HG02852 (cell line): ENCODE data around the gene THEM4.

Experiments used
- ATAC-seq: cut with Tn5 transposase; IDR thresholded peaks from one replicate; pipeline ENCODE4 v1.9.1; 2021; ENCODE audit warnings: mild to moderate bottlenecking, moderate library complexity; ENCODE audit not compliant: unreplicated experiment

Gene THEM4

DNA sequence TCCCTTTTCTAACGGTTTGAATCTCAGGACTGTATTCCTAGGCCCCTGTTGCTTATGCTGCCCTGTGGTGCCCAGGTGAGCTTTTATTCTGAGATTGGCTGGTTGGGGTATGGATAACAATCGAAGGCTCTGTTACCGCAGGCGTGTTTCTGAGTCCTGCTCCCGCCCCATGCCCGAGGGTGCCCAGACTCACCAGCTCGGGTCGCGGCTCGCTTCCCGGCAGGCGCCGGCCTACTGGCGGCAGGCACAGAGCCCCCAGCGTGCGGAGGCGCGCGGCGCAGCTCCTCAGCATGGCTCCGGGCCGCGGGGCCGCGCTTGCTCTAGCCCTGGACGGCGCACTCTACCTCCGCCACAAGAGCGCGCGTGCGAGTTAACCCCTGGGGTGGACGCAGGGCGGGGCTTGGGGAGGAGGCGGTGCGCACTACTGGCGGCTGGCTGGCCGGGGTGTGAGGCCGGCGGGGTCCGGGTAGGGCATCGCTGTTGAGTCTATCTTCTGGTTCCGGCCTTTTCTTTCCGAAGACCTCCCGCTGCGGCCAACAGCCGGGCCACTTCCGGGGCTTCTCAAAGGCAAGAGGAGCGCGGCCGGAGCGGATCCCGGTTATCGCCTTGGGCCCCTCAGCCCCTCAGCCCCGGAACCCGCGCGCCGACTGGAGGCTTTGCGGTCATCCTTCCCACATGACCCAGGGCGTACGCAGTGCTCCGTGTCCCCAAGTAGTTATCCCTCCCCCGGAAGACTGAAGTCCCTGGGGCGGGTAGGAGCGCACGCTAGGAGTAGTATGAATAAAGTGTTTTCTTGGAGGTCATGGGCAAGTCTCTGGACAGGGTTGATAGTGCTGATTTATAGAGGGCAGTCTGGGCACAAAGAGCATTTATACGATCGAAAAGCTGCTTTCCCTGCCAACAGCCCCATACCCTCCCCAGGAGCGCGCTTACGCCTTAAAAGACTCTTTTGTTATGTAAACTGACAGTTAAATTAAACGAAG is at the start of gene THEM4:
TSS of gene THEM4 (minus strand) at position 345 of the 983 bp plus-strand sequence. CDS start at position 292, 53 bp downstream.
- peak; percentile 96 for ATAC-seq

DNA sequence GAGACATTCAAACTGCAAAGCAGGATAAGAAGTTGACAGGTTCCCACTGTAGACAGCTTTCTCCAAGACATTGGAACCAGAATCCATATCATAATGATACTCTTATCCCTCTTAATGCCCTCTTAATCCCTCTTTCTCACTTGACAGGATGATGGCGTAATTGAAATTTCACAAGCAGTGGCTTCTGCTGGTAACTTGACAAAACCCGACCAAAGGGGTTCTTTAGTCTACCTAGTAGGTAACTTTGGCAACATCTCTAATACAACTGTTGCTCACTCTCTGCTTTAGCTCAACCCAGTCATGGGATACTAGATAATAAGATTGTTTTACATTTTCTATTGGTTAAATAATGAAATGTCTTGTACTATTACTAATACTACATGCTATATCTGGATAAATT is 49.6 kb upstream of the THEM4 start:
- no peak for ATAC-seq

DNA sequence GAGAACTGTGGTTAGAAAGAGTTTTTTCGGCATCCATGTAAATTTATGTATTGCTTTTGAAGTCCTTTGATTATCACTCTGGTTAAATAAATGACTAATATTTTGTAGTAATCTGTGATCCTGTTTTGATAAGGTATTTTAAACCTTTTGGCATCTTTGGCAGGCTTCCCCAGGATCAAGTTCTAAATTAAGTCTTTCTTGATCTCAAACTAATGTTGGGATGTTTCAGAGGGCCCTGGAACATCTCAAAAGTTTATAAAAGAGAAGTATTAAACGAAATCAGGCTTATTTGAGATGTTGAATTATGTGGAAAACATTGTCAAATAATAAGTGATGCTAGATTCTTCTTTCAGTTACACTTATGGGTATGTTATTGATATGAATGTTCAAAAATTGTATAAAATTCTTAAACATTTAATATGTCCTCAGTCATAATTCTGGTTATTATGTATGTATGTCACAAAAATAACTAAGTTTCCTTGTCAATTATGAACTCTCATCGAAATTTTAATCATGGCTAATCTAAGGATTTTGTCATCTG is 47.7 kb upstream of the THEM4 start:
- no peak for ATAC-seq

DNA sequence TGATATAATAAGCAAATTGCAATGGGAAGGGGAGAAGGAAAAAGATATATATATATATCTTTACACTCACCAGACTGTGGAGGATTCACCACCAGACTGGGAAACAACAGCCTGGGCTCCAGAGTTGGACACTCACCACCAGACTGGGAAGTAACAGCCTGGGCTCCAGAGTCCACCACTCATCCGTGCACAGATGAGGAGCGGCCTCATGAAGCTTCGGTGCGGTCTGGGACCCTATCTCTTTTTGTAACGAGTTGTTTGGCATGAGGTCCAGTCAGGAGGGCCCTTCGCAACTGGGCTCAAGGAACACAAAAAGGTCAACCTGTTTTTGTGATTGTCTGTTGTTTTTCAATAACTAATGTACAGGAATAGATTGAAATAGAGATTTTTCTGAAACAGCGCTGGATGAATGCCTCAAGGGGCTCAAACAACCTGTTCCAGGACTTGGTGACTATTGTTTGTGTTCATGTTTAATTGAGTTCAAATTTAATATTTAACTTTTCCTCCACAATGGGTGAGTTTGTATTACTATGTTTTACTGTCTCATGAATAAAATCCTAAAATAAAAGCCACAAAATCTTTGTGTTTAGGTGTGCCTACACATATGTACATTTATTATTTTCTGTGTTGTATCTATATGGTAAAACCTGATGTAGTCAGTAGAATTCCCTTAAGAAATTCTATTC is 44.2 kb upstream of the THEM4 start:
- ATAC-seq, result no peak

DNA sequence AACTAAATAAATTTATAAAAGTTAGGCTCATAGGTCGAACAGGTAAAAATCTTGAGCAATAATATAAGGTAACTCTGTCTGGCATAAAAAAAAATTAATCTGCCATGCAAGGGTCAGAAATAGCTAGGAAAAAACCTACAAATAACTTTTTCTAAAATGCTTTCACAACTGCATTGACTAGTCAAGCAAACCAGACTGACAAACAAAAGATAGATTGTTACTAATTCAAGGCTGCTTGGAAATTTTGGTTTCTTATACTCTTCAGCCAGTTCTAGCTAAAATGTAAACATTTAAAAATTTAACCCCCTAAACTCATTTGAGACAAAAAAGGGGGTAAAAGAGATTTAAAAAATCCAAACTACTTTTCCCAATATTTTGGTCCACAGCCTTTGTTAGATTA is 43.5 kb upstream of the THEM4 start:
- ATAC-seq, result no peak

DNA sequence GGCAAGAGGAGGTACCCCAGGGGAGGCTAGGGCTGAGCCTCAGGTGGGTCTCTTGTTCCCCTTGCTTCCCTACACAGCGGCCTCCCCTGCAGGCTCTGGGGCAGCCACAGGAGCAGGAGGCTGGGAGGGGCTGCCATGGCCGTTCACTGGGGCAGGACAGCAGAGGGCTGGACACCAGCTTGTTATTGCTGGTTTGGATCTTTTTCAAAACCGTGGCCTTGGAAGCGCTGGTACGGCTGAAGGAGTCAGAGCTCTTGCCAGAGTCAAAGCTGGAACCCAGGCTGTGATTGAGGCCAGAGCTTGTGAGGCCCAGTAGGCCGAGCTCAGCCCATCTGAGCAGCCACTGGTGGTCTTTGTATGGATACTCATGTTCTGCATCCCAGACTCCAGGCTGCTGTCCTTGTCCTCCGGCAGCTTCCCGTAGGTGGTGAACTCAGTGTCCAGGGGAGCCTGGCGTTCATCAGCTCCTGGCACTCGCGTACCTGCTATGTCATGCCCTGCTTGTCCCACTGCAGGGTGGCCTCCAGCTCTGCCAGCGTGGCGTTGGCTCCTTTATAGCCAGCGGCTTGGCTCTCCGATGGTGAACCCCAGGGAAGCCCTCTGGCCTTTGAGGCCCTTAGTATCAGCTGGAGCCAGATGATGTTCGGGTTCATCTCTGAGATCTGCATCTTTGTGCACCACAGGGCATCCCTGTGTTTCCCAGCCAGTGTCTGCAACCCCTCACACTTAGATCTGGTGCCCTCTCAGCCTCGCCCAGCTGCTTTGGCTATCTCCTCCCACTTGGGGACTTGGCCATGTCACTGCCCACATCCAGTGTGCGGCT is 40.3 kb upstream of the THEM4 start:
- ATAC-seq, result no peak

DNA sequence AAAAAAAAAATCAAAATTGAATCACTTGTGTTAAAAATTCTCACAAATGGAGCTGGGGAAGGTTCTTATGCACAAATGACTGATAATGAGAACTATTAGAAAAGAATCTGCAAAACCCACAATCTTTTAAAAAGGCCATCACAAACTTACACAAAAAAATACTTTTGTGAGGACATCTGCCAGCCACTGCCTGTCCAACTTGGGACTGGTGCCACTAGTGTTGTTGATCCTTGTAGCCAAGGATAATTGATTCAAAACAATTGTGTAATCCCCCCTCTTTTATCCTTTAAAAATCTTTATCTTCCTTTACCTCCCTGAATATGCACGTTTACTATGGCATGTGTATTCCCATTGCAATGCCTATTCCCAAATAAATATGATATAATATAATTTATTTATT is 39.2 kb upstream of the THEM4 start:
- ATAC-seq, result no peak

DNA sequence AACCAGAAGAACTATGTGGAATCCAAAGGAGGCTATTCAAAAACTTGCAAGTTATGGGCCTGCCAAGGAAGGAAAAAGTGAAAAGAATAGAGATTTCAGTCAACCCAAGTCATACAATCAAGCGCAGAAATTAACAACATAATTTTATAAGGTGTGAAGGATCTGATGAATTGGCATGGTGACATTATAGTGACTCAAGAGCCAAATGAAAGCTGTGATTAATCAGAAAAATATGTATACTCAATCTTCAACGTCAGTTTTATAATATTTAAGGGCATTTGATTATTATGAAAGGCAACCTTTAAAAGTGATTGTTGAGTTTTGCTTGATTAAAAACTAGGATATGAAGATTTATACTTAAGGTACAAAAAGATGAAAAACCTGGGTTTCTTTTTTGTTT is 37.8 kb upstream of the THEM4 start:
- no peak for ATAC-seq

DNA sequence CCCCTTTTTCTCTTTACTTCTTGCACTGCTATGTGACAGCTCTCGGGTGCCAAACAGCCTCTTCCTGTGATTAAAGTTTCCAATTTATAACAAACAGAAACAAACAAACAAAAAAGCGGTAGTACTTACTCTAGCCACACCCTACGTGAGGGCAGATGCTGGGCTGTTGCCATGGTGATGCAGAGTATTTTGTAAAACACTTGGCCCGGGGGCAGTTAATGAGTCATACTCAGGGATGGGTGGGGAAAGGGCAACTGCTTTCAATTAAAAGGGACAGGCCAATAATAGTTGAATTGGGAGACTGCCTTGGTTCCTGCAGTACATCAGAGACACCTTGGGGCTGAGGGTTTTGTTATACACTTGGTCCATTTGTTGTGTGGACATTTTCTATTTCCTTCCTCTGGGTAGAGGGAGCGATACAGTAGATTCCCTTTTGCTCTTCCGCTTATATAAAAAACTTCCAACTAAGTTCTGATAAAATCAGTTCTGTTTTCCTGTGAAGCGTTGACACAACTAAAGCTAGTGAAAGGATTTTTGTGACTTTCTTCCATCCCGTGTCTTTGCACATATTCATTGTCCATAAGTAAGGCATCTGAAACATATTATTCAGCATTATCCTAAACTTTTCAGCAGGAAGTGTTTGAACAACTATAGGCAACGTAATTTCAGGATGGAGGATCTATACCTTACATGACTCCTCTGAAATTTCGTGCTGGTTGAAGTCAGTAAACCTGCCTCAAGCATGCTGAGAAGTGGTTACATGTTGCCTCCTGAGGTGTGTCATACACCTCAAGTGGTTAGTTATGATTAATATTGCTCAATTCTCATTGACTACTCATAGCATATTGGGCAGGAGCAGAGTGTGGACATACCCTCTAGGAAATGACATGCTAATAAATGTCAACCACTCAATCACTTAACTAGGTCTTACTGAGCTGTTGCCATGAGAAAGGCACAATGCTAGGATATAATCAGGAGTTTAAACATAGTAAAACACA is 36.7 kb upstream of the THEM4 start:
- no peak for ATAC-seq

DNA sequence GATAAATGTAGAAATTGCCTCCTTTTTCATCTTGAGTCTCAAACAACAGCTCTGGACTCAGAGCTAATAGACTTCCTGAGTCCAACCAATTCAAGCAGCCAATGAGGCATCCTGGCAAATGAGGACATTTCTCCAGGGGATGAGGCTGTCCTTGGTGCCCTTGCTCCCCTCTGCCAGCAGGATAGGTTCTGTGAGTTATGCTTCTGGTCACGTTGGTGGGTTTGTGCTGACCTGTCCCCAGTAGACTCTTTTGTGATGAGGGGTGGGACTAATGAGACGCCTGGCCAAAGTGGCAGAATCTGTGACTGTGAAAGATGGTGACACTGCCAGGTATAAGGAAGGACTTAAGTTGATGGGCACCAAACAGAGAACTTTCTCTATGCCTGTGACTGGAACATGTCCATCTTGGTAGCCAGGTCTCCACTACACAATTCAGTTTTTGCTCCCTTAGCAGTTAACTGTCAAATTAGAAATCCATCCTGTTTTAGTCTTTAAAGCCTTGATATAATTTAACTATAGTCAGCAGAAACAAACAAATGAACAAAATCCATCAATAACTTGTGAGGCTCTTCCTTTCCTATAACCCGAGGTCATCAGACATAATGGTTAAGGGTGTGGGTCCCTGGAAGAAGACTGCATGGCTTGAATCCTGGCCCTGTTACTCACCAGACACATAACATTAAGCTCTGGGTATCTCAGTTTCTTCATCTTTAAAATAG is 35.7 kb upstream of the THEM4 start:
- no peak for ATAC-seq

DNA sequence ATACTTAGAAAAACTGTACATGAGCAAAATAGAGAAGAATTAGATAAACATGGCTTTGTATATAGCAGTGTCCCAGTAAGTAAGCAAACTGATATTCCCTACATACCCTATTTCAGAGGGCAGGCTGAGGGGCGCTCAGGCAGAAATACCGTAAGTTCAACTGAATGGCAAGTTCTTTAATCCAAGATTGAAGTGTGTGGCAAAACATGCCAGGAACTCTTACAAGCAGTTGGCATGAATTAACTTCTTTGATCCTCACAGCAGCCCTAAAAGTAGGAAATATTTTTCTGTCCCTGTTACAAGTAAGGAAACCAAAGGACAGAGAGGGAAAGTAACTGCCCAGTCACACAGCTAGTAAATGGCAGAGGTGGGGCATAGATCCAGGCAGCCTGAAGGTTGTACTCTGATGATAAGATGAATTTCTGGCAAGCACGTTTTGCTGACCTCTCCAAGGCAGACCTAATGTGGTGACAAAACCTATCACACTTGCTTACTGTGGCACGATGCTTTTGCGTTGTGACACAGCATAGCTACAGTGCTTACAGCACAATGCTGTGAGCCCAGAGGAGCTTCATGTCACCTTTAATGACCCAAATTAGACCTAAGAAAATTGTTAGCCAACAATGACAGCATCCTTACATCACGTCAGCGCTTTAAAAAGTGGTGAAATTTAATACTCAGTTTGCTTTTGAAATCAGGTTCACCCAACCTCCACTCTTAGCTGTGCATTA is 35.0 kb upstream of the THEM4 start:
- ATAC-seq, result no peak

DNA sequence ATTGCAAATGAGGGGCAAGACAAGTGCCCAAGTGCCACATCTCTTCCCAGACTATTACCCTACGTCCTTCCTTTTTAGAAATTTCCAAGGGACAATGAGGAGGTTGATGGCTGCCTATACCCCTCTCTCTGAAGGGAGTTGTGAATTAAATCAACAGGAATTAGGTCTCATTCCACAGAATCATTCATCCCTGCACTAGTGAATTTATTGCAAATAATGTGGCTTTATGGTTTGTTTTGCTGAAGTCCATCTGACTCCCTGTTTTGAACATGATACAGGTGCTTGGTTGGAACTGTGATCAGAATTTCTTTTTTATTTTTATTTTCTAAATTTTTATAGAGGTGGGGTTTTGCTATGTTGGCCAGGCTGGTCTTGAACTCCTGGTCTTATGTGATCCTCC is 34.3 kb upstream of the THEM4 start:
- ATAC-seq, result no peak

DNA sequence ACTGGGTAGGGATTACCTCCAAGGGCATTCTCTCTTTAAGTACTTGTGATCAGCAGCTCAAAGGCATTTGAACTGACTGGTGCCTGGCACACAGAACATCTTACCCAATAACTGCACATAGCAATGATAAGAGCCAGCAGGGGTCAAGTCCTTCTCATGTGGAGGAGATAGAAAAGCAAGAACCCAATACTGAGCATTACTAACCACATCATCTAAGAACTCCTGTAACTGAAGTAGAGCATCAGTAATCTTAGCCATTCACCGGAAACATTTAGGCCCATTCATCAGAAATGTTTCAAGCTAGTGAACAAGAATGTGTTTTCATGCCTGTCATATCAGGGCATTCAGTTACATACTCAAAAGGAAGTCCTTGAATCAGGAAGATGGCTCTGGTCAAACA is 33.6 kb upstream of the THEM4 start:
- ATAC-seq, result no peak

DNA sequence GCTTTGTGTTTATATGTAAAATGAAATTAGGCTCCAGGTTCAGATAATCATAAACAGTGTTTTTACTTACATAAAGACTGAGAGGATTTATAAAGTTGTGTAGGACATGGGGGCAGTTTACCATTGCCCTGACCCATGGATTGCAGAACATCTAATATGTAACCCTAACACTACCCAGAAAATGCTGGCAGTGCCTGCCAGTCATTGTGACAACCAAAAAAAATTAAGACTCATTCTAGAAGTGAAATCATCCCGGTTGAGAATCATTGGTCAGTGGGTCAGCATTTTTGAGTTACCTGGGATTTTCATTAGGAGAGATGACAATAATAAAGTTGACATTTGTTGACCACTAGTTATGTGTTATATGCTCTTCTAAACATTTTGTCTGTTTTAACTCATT is 31.2 kb upstream of the THEM4 start:
- ATAC-seq, result no peak

DNA sequence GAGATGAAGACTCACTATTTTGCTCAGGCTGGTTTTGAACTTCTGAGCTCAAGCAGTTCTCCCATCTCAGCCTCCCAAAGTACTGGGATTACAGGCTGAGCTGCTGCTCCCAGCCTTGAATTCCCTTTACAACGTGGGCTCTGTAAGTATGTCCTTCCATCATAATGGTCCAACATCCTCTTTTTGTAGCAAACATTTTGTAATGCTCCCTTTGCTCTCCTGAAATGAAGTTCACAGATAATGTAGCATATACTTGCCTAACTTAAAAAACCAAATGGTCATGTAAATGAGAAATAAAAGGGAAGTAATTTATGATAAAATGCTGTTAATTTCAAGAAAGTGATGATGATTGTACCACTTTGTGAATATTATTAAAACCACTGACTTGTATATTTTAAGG is 30.5 kb upstream of the THEM4 start:
- ATAC-seq, result no peak

DNA sequence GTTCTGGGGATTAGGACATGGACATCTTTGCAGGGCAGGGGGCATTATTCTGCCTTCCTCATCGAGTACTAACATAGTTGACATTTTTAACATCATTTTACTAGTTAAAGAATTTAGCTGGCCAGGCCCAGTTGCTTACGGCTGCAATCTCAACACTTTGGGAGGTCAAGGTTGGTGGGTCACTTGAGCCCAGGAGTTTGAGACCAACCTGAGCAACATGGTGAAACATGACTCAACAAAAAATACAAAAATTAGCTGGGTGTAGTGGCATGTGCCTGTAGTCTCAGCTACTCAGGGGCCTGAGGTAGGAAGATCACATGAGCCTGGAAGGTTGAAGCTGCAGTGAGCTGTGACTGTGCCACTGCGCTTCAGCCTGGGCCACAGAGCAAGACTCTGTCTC is 29.8 kb upstream of the THEM4 start:
- no peak for ATAC-seq

DNA sequence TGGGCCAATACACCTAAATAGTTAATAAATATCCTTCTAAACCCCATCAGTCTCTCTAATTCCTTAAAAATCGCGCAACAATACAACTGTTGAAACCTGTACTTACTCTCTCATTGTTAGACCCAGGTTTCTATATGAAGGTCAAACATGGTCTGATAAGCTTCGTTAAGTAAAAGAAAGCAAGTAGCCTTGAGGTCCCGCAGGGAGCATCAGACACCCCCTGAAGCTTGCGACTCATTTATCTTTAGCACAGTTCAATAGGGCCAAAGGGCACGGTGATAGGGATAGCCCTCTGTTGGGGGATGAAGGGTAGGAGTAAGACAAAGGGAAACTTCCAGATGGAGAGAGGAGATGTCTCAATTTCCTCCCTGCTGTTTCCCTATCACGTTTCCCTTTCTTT is 27.3 kb upstream of the THEM4 start:
- ATAC-seq, result no peak

DNA sequence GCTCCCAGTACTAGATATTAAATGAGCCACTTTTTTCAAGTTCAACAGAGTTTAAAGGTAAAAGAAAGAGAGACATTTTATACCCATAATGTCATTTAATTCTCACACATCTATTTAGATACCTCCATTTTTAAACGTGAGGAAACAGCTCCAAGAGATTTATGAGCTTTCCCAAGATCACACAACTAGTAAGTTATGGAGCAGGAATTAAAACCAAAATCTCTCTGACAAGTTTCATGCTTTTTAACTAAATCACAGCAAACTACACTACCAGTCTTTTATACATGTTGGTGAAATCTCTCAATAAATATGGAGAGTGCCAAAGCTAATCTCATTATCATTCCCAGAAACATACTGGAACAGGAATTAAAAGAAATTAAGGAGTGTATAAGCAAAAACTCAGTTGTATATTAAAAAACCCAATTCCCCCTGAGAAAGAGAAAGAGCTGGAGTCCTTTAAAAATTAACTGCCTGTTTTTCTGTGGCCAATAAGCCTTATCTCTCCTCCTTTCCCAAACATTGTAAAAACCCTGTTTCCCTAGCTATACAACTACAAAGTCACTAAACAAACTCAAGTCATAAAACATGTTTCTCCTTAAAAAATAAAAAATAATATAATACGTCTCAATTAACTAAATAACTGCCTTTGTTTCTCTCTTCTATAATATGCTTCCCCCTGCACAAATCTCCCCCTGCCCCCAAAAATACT is 26.7 kb upstream of the THEM4 start:
- no peak for ATAC-seq
